NCI-H2227 (cell line): ENCODE measurements around the gene CCDC51.
"Not testable (repeated sequence)": the region's sequence is repeated elsewhere in the genome, so short reads cannot be mapped to it uniquely, and the experiment has no call there.

ENCODE experiments used
- DNase-seq: peaks from one replicate; lab custom pipeline; 2025; ENCODE audit not compliant: unreplicated experiment; lab: John Stamatoyannopoulos, UW

The CCDC51 gene

GRCh38 chr3:48407542-48408099 lies 32.3 kb downstream of the CCDC51 start:
- no peak for DNase-seq

DNA sequence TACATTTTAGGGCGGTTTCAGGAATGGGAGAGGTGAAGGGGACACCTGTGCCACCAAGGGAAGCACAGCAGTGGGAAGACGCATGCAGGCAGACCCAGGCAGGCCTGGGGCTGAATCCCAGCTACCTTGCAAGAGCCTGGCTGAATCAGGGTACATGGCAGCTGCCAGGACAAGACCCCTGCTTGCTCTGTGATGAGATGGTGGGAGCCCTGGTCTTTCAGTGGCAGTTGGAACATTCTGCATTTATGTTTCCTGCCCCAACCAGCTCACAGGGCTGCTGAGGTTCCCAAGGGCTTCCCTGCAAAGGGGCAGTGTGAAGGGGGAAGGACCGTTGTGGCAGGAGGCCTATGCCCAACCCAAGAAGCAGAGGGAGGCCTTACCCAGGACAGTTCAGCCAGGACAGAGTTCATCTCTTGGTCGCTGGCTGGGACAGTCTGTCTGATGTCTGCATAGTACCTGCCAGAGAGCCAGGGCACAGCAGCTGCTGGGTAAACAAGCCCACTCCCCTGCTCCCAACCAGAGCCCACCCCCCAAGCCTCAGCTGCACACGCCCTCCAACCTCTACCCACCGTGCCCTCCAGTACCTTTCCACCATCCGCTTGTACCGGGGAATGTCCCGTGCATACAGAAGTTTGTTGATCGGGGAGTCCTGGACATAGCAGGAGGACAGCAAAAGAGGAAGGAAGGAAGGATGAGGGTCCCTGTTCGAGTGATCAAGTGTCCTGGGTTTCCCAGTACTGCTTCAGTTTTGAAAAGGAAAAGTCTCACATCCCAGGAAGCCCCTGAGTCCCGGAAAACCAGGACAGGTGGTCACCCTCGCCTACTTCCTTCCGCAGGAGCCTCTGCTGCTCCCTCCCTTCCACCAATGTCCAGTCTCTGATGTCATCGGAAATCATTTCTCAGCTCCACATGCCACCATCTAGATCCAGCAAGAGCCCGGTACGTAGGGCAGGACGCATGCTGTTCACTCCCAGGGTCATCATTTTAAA lies 33.2 kb downstream of the CCDC51 start:
- no peak for DNase-seq

GRCh38 chr3:48405971-48406370 lies 33.9 kb downstream of the CCDC51 start:
- DNase-seq = no peak

DNA sequence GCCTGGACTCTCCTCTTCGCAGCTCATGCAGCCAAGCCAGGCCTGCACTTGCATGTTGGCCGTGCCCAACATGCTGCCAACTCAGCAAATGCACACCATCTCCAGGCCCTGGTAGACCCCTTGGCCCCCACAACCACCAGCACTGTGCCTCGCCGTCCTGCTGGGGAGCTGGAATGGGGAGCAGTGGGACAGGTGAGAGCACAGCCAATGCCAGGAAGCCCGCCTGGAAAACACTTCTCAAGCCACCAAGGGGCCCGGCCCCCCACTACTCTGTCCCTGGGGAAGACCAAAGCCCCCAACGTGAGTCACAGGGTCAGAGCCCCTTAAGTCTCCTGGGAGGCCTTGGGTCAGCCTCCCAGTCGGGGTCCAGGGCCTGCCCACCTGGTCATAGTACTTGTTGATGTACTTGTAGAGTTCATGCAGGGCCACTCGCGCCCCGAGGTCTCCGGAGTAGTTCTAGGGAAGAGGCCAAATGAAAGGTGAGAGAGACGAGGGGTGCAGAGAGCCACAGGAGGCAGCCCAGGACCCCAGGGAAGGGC lies 34.5 kb downstream of the CCDC51 start:
- DNase-seq = no peak

DNA sequence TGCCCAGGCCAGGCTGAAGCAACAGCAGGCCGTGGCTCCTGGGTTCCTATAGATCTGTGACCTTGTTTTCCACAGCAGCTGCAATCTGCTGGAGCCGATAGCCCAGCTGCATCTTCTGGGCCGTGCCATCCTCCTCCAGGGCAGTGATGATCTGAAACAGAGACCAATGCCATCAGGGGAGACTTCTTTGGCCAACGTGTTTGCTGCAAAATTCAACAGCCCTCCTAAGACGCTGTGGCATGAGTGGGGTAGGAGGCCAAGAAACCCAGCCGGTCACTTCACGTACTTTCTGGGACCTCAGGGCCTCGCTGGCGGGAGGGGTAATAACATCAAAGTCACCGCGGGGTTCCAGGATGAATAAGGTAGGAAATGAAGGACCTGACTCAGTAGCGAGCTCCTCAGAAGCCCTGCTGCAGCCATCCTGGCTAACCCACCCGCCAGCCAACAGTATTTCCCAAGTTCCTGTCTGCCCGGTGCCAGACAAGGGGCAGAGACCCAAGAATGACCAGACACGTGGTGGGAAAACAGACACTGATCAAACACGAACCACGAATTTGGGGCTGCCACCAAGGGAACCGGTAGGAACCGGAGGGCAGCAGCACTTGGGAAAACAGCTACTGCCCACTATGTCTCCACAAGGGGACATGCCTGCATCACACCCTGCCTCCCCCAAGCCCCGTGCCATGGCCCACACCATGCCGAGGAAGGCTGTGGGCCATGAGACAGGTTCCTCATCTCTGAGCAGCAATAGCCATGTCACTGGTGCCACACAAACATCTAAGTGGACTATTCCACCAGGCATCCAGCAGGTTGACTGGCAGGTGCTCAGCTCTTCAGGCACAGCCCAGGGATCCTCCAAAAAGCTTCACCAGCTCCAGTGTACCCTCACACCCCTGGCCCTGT lies 35.2 kb downstream of the CCDC51 start:
- no peak for DNase-seq

DNA sequence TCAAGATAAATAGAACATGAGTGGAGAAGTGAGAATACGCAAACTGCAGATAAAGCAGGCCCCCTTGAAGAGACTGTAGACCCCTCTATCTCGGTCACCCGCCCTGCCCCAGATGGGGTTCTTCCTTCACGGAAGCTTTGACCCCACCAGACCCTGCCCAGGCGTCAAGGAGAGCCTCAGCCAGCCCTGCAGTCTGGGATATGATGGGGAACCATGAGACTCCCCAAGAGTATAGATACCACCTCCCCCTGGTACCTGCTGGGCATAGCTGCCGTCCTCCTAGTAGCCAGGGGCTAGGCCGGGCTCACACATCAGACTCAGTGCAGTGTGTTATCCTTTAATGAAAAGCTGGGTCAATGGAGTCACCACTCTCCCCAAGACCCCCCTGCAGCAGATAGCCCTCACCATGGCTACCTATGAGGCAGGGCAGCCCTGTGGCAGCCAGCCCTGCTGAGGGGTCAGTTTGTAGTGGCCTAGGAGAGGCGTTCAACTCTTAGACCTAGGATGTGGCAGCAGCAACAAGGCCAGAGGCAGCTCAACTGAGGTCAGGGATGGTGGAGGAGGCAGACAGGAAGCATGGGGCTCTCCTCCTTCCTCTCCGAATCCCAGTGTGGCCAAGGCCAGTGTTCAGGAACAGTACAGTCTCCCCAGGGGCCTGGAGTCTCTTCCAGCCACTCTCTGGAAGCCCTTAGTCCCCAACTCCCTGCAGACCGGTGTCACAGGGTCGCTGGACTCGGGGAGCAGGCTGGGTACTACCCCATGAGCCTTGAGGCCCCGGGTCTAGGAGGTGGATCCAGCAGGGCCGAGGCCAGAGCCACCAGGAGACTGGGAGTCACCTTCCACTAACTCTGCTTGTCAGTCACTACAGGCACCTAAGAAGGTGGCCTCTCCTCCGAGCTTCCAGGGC lies 36.1 kb downstream of the CCDC51 start:
- no peak for DNase-seq

GRCh38 chr3:48402907-48403306 lies 37.0 kb downstream of the CCDC51 start:
- no peak for DNase-seq

DNA sequence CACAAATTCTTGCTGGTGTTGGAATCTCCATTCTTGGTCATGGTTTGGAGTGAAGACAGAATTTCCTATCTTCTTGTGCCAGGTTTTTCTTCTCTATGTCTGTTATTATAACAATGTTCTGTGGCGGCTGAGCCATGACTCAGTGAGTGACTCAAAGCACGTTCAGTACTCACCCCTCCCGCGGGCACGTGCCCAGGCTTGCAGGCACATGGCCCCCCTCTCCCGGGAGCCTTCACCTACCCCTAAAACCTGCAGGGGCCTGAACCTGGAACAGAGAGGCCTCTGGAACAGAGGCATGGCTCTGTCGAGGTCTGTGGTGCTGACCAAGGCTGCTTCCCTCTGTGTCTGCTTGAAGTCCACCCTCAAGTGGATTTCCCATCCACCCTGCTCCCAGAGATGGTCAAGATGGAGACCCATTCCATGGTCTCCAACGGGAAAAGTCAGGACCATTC lies 37.6 kb downstream of the CCDC51 start:
- no peak for DNase-seq

DNA sequence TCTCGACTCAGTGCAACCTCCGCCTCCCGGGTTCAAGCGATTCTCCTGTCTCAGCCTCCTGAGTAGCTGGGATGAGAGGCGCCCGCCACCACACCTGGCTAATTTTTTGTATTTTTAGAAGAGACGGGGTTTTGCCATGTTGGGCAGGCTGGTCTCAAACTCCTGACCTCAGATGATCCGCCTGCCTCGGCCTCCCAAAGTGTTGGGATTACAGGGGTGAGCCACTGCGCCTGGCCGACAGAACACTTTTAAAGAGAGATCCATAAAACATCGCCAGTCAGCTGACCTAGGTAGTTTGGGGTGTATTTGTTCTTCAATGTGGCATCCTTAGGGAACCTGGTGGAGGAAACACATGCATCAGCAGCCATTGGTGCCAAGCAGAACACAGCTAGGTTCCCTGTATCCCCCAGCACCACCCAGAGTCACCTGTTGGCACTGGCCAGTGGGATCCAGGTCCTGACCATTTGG lies 38.5 kb downstream of the CCDC51 start:
- DNase-seq = not testable (repeated sequence)

DNA sequence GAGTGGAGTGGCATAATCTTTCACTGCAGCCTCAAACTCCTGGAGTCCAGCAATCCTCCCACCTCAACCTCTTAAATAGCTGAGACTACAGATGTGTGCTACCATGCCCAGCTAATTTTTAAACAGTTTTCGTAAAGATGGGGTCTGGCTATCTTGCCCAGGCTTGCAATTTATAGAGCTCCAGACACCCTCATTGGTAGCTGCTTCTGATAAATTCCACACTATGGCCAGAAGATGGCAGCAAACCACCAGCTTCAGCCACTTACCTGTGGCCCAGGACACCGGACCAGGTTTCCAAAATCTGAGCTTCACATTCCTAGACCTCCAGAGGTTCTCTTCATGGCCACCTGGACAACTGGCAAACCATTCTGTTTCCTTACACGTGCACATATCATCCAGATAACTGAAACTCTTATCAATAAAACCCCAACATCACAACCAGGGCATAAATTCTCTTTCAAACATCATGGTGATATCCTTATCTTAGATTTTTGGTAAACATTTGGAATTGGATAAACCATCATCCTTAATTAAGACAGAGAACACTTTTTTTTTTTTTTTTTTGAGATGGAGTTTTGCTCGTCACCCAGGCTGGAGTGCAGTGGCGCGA lies 39.0 kb downstream of the CCDC51 start:
- DNase-seq = peak; percentile 60

DNA sequence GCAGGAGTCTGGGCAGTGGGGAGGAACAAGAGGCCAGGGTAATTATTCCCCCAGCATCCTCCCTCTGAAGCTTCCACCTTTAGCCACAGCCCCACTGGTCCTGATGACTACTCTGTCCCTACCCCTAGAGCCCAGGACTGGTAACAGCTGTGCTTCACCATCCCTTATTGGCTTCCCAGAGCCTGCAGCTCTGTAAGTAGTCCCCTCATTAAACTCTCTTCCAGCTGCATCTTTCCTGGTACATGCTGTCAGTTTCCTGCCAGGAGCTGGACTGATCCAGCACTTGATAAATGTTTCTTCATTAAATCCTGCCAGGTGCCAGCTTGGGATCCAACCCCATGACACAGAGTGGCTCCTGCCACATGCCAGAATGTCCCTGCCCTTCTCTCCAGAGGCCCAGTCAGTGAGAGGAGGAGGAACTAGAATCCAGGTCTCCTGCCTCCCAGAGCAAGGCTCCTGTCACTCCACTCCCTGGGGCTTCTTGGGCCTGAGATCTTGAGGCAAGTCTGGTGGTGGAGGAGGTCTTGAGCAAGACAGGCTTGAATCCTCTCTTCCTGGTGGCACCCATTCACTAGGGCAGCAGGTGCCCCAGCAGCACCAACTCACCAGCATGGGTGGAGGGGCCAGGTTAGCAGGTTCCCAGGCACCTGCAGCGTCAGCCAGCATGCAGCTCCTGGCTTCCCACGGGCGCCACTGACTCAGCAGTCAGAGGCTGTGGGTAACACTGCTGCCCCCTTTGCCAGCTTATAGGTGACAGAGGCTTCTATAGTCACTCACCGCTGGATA lies 40.3 kb downstream of the CCDC51 start:
- DNase-seq = no peak

DNA sequence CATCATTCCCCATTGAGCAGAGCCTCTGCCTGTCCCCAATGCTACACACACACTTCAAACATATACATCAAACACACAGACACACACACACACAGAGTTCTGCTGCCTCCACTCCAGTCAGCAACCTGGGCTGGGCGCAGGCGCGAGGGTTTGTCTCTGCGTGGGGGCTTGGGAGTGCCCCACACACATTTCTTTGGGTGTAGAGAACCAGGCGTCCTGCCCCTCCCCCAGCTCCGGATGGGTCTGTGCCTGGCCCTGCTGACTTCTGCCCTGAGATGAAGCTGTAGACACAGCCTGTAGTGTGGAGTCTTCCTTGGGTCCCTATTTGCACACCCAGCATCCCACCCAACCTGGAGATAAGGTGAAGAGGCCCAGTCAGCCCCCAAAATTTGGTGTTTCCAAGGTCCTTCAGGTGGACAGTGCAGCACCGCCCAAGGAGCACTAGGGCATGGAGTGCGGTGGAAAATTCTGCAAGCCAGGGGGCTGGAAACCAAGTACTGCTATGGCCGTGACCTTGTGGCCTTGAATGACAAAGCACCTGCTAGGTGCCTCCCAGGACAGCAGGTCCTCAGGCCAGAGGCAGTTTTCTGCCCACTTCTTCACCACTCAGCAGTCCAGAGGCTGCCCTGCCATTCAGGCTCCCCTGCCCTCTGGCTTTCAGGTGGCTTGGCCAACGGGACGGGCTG lies 41.1 kb downstream of the CCDC51 start:
- DNase-seq = no peak

GRCh38 chr3:48397767-48398681 lies 41.9 kb downstream of the CCDC51 start:
- no peak for DNase-seq

- no peak for DNase-seq
Measured at GRCh38 chr3:48395714-48396113, 44.2 kb downstream of the CCDC51 start.

DNA sequence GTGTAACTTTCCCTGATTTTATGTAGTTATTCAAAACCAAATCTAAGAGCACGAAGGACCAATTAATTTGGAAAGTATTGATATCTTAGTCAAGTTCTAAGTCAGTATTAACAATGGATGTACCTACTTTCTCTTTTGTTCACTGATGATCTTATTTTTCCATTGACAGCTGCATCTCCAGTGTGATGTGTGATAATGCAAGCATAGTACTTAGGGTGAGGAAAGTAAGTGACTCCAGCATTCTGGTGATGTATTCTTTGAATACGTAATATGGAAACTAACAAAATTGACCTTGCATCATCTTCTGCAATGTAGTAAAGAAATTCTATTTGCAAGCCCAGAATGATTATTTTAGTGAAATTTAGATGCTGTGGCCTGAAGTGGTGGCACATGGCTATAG lies 45.5 kb downstream of the CCDC51 start:
- no peak for DNase-seq

GRCh38 chr3:48388966-48389365 lies 51.0 kb downstream of the CCDC51 start:
- no peak for DNase-seq

DNA sequence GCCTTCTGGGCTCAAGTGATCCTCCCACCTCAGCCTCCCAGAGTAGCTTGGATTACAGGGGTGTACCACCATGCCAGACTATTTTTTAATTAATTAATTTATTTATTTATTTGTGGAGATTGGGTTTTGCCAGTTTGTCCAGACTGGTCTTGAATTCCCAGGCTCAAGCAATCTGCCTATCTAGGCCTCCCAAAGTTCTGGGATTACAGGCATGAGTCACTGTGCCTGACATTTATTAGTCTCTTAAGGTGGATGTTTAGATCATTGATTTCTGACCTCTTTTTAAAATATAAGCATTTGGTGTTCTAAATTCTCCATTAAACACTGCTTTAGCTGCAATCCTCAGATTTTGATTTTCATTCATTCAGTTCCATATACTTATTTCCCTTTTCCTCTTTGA lies 52.3 kb downstream of the CCDC51 start:
- no peak for DNase-seq
